Stimulated activated CD8-positive, alpha-beta memory T cell treated with anti-CD3 and anti-CD28 coated beads, Interleukin-15, amount 100 ng/mL, for 1 hour (primary cell): Measurements from ENCODE around the gene FBH1.
"Not testable (repeated sequence)": the region's sequence is repeated elsewhere in the genome, so short reads cannot be mapped to it uniquely, and the experiment has no call there.

Experiments used
- DNase-seq: peaks from one replicate; pipeline ENCODE4 v3.0.0-alpha.2; 2020; ENCODE audit warnings: low read depth

Gene FBH1

DNA sequence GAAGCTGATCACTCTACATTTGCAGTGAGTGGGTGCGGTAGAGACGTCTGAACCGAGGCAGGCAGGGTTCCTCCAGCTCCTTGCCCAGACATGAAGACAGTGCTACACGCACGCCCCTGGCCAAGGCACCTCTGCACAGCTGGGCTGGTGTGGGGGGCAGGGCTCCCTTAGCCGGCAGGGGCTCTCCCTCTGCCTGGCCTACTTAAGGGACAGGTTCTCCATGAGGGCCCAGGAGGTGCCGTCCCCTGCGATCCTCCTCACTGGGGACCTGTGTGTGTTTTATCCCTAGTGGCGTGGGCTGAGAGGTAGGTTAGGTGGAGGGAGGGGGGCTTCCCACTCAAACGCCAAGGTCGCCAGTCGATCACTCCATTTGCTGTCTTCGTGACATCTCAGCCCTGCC is 52.0 kb downstream of the FBH1 start:
- no peak for DNase-seq

- no peak for DNase-seq
These were observed 52.4 kb downstream of the FBH1 start for GRCh38 chr10:5942474-5942873.

- no peak for DNase-seq
These were observed 53.5 kb downstream of the FBH1 start for GRCh38 chr10:5943536-5943935.

DNA sequence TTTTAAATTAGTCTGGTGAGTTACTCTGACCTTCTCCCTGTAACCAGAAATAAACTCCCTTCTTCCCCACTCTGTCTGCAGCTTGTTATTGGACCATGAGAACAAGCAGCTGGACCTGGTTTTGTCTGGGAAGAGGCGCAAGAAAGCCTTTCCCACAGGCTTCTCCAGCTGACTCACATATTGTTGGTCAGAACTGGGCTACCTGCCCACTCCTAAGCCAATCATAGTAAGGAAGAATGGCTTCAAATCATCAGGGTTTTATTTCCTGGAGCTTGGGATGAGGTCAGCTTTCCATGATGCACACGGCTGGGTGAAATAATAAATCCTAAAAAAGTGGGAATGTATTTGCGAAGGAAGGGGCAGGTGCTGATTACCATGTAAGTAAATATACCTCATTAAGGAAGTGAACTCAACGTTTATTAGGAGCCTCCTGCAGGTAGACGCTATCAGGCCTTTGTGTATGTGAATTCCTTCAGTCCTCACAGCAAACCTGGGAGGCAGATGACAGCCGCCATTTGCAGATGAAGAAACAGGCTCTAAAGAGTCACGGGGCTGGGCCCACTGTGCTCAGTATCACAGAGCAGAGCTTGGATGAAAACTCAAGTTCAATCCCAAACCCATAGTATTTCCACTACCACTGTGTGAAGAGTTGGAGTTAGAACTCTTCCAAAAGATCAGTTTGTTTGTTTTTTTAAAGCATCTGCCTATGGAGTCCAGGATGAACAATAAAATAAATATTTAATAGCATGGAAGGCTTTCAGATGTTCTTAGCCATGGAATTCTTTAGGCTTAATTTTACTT is 54.5 kb downstream of the FBH1 start:
- DNase-seq, result no peak

DNA sequence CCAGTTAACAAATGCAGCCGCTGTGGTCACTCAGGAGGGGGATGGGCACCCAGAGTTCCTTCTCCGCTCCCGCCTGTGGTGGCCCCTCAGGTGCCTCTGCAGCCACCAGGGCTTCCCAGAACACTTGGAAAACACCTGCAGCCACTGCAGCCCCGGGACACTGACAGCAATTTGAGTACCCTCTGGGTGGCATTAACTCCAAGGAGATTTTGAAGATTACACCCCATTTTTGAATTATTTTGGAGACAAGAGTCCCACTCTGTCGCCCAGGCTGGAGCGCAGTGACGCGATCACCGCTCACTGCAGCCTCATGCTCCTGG is 55.1 kb downstream of the FBH1 start:
- no peak for DNase-seq

GRCh38 chr10:5945561-5946418 is 55.7 kb downstream of the FBH1 start:
- no peak for DNase-seq

DNA sequence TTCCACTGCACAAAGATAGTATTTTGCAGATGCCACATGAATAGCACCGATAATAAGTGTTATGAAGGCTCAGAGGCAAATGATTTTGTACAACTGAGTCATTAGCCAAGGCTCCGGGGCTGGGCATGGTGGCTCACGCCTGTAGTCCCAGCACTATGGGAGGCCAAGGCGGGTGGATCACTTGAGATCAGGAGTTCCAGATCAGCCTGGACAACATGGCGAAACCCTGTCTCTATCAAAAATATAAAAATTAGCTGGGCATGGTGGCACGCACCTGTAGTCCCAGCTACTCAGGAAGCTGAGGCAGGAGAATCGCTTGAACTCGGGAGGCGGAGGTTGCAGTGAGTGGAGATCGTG is 56.4 kb downstream of the FBH1 start:
- DNase-seq, result not testable (repeated sequence)

DNA sequence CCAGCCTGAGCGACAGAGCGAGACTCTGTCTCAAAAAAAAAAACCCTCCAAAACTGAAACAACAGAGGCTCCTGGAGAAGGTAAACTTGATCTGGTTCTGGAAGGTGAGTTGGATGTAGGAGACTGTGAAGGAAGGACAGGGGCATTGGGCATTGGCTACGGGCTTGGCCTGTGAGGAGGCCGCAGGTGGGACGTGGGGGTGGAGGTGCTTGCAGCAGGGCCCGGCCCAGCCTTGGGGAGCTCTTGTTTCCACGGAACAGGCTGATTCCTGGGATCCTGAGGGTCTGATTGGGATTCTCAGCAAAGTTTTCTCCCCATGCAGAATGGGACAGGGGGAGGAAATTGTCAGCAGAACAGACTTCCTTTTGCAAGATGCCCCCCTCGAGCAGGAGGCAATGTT is 56.7 kb downstream of the FBH1 start:
- DNase-seq, result no peak

DNA sequence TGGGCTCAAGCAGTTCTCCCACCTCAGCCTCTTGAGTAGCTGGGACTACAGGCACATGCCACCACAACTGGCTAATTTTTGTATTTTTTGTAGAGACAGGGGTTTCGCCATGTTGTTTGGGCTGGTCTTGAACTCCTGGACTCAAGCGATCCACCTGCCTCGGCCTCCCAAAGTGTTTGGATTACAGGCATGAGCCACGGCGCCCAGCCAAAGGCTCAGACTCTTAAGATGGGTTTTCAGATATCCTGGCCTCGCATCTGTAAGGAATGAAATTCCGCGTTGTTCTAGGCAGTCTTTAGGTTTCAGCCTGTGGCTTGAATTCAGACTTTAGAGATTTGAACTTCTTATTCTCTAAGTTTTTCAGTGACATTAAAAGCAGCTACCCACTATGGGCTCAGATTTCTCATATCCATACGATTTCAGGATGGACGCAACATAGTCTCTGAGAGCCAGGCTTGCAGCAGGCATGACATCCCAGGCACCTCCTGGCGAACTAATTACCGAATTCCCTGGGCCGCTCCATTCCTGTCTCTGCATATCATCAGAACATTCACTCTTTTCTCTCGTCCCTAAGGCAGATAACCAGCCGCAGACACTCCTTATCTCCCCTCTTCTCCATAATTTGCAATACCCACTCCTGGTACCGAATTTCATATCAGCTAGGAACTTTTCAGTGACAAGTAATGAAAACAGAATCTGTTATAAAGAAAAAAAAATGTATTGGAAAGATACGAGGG is 57.6 kb downstream of the FBH1 start:
- DNase-seq, result no peak

DNA sequence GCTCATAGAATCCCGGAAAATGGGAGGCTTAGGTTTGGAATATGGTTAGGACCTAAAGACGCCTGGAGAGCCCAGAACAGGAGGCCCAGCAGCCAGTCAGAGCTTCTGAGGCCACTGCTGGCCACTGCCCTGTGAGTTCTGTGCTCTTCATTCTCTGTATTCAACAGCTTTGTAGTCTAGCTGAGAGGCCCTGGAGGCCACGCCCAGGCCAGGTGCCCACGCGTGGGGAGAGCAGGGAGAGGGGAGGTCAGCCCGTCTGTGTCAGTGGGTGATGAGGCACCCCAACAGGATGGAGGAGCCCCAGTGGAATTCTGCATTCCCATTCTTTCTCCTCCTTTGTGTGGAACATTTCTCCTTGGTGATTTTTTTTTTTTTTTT is 58.2 kb downstream of the FBH1 start:
- no peak for DNase-seq

DNA sequence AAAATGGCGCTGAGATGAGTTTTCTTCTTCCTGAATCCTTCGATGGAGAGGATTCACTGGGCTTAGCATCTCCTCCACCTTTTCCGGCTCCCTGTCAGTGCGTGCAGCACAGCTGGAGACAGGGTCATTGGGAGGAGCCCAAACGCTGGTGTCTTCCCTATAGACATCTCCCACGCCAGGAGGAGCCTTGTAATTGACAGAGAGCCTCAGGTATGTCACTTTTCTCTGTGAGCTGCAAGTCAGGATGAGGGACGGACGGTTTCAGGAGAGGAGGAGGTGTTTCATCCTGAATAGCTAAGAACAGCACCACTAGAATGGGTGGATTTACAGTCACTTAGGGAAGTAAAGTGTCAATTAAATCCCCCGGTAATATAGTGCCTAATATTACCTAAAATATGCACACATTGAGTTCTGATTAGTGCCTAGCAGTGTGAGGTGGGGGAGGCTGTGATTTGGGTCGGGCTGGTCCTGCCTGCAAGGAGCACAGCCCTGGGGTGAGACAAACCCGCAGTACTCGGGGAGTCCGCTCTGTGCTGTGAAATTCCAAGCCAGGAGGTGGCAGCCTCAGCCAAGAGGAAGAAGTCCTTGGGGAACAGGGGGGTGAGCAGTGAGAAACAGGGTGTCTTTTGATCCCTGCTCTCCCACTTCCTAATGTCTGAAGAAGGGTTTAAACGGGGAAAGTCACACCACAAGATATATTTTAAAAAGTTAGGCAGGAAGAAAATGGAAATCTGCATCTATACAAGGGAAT is 59.1 kb downstream of the FBH1 start:
- no peak for DNase-seq

- no peak for DNase-seq
These were observed 61.2 kb downstream of the FBH1 start for GRCh38 chr10:5951167-5951711.

DNA sequence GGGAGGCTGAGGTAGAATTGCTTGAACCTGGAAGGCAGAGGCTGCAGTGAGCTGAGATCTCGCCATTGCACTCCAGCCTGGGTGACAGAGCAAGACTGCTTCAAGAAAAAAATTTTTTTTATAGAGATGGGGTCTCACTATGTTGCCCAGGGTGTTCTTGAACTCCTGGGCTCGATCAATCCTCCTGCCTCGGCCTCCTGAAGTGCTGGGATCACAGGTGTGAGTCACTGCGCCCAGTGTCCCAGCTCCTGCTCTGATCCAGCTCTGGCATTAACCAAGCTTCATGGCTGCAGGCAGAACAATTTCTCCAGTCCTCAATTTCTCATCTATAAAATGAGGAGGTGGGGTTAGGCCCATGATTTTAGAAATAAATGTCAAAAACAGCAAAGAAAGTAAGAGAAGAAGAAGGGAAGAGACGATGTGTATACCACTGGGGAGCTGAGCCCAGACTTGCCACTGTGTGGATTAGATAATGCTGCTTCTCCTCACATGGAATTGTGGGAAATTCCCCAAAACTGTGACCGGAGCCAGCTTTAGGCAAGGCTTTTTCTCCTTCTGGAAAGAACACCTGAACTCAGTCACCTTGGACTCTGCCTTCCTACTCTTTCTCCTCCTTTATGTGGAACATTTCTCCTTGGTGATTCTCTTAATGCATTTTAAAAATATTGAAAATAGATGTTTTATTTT is 61.8 kb downstream of the FBH1 start:
- no peak for DNase-seq

DNA sequence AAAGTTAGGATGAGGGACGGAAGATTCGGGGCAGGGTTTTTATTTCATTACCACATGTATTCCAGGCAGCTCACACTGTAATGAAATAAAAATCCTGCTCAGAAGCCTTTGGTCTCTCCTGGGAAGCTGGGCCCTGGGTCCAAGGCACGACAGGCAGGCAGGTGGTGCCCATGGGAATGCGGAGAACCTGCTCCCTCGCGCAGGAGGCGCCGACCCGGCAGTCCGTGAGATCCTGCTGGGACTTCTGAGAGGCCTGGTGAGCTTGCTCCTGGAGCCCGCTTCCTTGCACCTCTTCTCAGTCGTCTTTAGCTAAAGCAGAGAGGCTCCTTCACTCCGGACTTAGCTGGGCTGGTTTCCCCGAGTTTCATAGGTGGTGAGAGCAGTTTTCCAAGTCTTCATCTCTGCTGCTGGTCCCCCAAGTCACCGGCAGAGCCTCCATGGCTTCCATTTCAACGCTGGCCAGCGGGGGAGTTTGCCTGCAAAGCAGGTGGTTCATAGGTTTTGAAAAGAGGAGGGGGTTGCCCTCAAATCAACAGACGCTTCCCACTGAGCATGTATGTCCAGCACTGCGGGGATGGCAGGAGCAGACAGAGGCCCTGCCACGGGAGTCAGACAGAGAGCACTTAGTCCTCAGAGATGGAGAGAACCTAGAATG is 62.8 kb downstream of the FBH1 start:
- no peak for DNase-seq

DNA sequence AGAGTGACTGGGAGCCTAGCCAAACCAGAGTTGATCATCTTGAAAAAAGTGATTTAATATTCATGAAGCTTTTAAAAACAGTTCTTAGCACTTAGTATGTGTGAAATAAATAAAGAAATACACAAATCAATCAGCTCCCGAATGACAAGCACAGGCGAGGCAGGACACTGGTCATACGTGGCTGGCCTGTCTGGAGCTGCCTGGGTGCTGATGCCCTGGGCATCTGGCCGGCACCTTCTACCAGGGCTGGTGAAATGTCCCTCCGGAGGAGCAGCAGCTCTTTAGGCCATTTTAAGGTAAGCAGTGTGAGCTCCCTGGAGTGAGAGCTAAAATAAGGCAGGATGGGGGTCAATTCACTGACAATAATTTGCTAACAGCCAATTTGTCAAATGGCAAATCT is 63.6 kb downstream of the FBH1 start:
- DNase-seq, result no peak

GRCh38 chr10:5956146-5956936 is 66.3 kb downstream of the FBH1 start:
- DNase-seq, result no peak

DNA sequence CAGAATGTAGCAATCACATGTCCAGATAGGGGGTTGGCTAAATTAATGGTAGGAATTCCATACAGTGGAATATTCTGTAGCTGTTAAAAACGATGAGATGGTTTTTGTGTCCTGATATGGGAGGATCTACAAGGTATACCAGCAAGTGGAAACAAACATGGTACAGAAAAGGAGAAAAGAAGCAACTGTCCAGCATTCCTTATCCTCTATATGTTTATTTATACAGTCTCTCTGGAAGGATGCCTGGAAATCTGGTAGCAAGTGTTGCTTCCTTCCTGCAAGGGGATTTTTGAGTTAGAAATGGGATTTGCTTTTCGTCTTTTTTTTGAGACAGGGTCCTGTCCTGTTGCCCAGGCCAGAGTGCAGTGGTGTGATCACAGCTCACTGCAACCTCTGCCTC is 68.0 kb downstream of the FBH1 start:
- DNase-seq, result no peak

- DNase-seq, result no peak
These were observed 68.6 kb downstream of the FBH1 start for GRCh38 chr10:5958675-5959074.

GRCh38 chr10:5959142-5959541 is 69.1 kb downstream of the FBH1 start:
- DNase-seq, result no peak

GRCh38 chr10:5959581-5960069 is 69.6 kb downstream of the FBH1 start:
- DNase-seq, result no peak
